Thyroid gland (tissue), 4 donors: Measurements from ENCODE around the gene FLT1. TPM values are rescaled to one million over a fixed set of nuclear protein-coding genes. Genes with fewer than 3 reads are reported as not detected.

Source experiments
- DNase-seq, 2 donors: peaks; one replicate each; pipeline ENCODE4 v3.0.0-alpha.2; 2019
- H3K27ac ChIP-seq, 3 donors: fragments of 200-600 bp; sonication (generic); 1 replicate in 2 of 3; 2 replicates in 1 of 3; pipeline ENCODE4 v1.5.1; 2016 to 2019; ENCODE audit warnings: mild to moderate bottlenecking in 1 of 3, moderate library complexity in 1 of 3
- H3K27me3 ChIP-seq: fragments of 200-600 bp; sonication (generic); one replicate; pipeline ENCODE4 v1.5.1; 2019
- H3K36me3 ChIP-seq, 2 donors: fragments of 200-600 bp; sonication (generic); one replicate each; pipeline ENCODE4 v1.5.1; 2016 to 2019
- H3K4me1 ChIP-seq, 2 donors: fragments of 200-600 bp; sonication (generic); one replicate each; pipeline ENCODE4 v1.5.1; 2017 to 2019
- H3K4me3 ChIP-seq, 3 donors: fragments of 200-600 bp; sonication (generic); replicated peaks in 1 of 3; 1 replicate in 2 of 3; 2 replicates in 1 of 3; pipeline ENCODE4 v1.5.1; 2016; ENCODE audit warnings: mild to moderate bottlenecking in 1 of 3
- H3K9me3 ChIP-seq: fragments of 200-600 bp; sonication (generic); one replicate; pipeline ENCODE4 v1.5.1; 2017
- POLR2A ChIP-seq, 2 donors: fragments of 450-650 bp; IDR thresholded peaks; one replicate each; pipeline ENCODE4 v1.6.1; 2017; ENCODE audit warnings: antibody characterized with exemption in 2 of 2, mild to moderate bottlenecking in 2 of 2, moderate library complexity in 1 of 2
- WGBS, 2 donors: methylation state at CpG; one replicate each; pipeline ENCODE4 v1.1.5; 2017; 5-methylcytosine and 5-hydroxymethylcytosine counted together
- intact Hi-C: fragments of 100-400 bp; cut with DNase I; formaldehyde crosslinking; loops from one replicate; pipeline ENCODE4 v1.15.1; 2023
- total RNA-seq, 4 donors: library from RNA; depleted of rRNA; stranded (reverse); fragments of >200 nt; gene quantifications; one replicate each; pipeline ENCODE4 v1.2.3, GENCODE V29; 2016
- TF ChIP-seq, protein P1 (sequence below), 6 experiments: fragments of 200-600 bp in 3 of 6; fragments of 450-650 bp in 3 of 6; sonication (generic) in 3 of 6; IDR thresholded peaks; one replicate each; pipeline ENCODE4 v1.5.1; 2016 to 2019; ENCODE audit warnings: antibody characterized with exemption in 6 of 6, mild to moderate bottlenecking in 2 of 6, inconsistent platforms in 1 of 6, moderate library complexity in 1 of 6

The FLT1 gene
- total RNA-seq, 4 donors from 2014 or later, result 23.4 to 132 (median 44.4) TPM

- Histone ChIP-seq H3K4me1 (peaks cover 8 to 10% of the 10 kb centered on the region in 2 donors), H3K4me3 (no peak overlapping the region), H3K27ac (no peak overlapping the region), H3K27me3 (no peaks in the 10 kb centered on the region), H3K36me3 (no peaks in the 10 kb centered on the region), H3K9me3 (no peaks in the 10 kb centered on the region)
- 69 to 78% methylated on average over 4 of the region's 4 CpGs for WGBS, 2 donors
- no peak for DNase-seq
- TF ChIP-seq, protein P1, sequence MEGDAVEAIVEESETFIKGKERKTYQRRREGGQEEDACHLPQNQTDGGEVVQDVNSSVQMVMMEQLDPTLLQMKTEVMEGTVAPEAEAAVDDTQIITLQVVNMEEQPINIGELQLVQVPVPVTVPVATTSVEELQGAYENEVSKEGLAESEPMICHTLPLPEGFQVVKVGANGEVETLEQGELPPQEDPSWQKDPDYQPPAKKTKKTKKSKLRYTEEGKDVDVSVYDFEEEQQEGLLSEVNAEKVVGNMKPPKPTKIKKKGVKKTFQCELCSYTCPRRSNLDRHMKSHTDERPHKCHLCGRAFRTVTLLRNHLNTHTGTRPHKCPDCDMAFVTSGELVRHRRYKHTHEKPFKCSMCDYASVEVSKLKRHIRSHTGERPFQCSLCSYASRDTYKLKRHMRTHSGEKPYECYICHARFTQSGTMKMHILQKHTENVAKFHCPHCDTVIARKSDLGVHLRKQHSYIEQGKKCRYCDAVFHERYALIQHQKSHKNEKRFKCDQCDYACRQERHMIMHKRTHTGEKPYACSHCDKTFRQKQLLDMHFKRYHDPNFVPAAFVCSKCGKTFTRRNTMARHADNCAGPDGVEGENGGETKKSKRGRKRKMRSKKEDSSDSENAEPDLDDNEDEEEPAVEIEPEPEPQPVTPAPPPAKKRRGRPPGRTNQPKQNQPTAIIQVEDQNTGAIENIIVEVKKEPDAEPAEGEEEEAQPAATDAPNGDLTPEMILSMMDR (IDR thresholded peaks at IDR 0.05), result no peak
- TF ChIP-seq POLR2A (IDR thresholded peaks at IDR 0.05), result no peak
- intact Hi-C loops, result no loop called here
Observed at GRCh38 chr13:28337166-28338005, 157.5 kb downstream of the FLT1 start.

GRCh38 chr13:28336193-28336657, 158.7 kb downstream of the FLT1 start:
- H3K36me3 ChIP-seq, result no peaks in the 10 kb centered on the region
- WGBS, 2 donors, result 60 to 68% methylated on average over 3 of the region's 3 CpGs
- H3K4me3 ChIP-seq, result no peak overlapping the region
- no peaks in the 10 kb centered on the region for H3K9me3 ChIP-seq
- H3K27me3 ChIP-seq, result no peaks in the 10 kb centered on the region
- intact Hi-C loops, result no loop called here
- no peak overlapping the region for H3K27ac ChIP-seq
- no peak for TF ChIP-seq POLR2A (IDR thresholded peaks at IDR 0.05)
- TF ChIP-seq, protein P1 (IDR thresholded peaks at IDR 0.05), result no peak
- no peak for DNase-seq
- H3K4me1 ChIP-seq, result peaks cover 8 to 10% of the 10 kb centered on the region in 2 donors

DNA sequence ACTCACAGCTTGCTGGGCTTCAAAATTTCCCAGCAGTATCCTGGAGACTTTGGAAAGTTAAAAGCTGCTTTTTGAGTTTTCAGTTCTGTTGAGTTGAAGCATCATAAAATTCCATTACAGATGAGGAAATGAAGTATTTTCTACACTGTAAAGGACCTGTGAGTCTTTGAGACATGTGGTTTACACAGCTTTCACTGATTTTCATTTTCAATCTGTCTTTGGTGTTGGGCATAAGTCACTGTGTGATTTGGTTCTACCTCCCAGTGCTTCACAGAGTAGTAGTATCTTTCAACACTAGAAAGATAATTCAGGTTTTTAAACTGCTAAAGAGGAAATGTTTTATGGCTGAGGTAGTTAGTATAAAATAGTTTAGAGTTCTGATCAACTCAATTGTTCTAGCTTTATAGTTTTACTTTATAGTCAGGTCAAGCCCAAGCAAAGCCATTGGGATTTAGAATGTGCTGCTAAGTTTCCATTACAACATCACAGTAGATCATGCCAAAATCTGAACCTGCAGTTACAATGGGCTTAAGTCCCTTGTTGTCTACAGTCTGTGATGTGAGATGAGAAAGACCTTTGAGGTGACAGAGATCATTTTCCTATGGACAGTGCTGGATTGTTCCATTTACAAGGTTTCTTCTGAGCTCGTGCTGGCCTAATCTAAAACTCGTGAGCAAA, 161.6 kb downstream of the FLT1 start:
- DNase-seq, result no peak
- no peaks in the 10 kb centered on the region for H3K27me3 ChIP-seq
- H3K27ac ChIP-seq, result no peak overlapping the region
- H3K4me1 ChIP-seq, result peaks cover 4 to 18% of the 10 kb centered on the region in 2 donors
- H3K36me3 ChIP-seq, result no peaks in the 10 kb centered on the region
- no peak for TF ChIP-seq POLR2A (IDR thresholded peaks at IDR 0.05)
- TF ChIP-seq, protein P1 (IDR thresholded peaks at IDR 0.05), result no peak
- intact Hi-C loops, result no loop called here
- no peaks in the 10 kb centered on the region for H3K9me3 ChIP-seq
- H3K4me3 ChIP-seq, result no peak overlapping the region
- 85 to 91% methylated on average over 2 of the region's 2 CpGs for WGBS, 2 donors

GRCh38 chr13:28329395-28330158, 165.4 kb downstream of the FLT1 start:
- 55 to 70% methylated on average over 16 to 17 of the region's 17 CpGs for WGBS, 2 donors
- H3K4me1 ChIP-seq, result peaks cover 0 to 12% of the 10 kb centered on the region in 2 donors
- no peak for DNase-seq
- intact Hi-C loops, result loop anchor here (10.0 kb wide), 2 partner anchors 305 to 465 kb away; no protein-coding TSS in a partner anchor
- no peaks in the 10 kb centered on the region for H3K27me3 ChIP-seq
- H3K36me3 ChIP-seq, result no peaks in the 10 kb centered on the region
- TF ChIP-seq, protein P1 (IDR thresholded peaks at IDR 0.05), result no peak
- no peak for TF ChIP-seq POLR2A (IDR thresholded peaks at IDR 0.05)
- no peak overlapping the region for H3K4me3 ChIP-seq
- no peaks in the 10 kb centered on the region for H3K9me3 ChIP-seq
- H3K27ac ChIP-seq, result no peak overlapping the region
